Type B pancreatic cell (in vitro differentiated cells): ENCODE data around the gene HOXB6. TPM values are rescaled to one million over a fixed set of nuclear protein-coding genes. Genes with fewer than 3 reads are reported as not detected.

Source experiments
- DNase-seq: peaks from one replicate; pipeline ENCODE4 v3.0.0; 2021; ENCODE audit warnings: mixed read lengths; ENCODE audit not compliant: unreplicated experiment; ENCODE audit errors: extremely low spot score
- H3K27ac Mint-ChIP-seq: 2 replicates; pipeline ENCODE4 v1.8.0; 2021; ENCODE audit warnings: mild to moderate bottlenecking, mixed read lengths
- H3K27me3 Mint-ChIP-seq: 2 replicates; pipeline ENCODE4 v1.8.0; 2021; ENCODE audit warnings: mixed read lengths
- H3K36me3 Mint-ChIP-seq: 2 replicates; pipeline ENCODE4 v1.8.0; 2021; ENCODE audit warnings: mixed read lengths
- H3K4me1 Mint-ChIP-seq: one replicate; pipeline ENCODE4 v1.8.0; 2021; ENCODE audit warnings: mixed read lengths; ENCODE audit not compliant: unreplicated experiment
- H3K4me3 Mint-ChIP-seq: 2 replicates; pipeline ENCODE4 v1.8.0; 2021; ENCODE audit warnings: mild to moderate bottlenecking, mixed read lengths
- H3K9me3 Mint-ChIP-seq: 2 replicates; pipeline ENCODE4 v1.8.0; 2021; ENCODE audit warnings: mixed read lengths
- total RNA-seq: library from RNA; stranded (reverse); gene quantifications from 2 replicates; pipeline ENCODE4 v1.2.1, GENCODE V29; 2021; ENCODE audit warnings: low replicate concordance
- TF ChIP-seq, protein P1 (sequence below): fragments of 200-600 bp; sonication (generic); conservative IDR thresholded peaks from 2 replicates; pipeline ENCODE4 v1.5.0; 2021; ENCODE audit warnings: antibody characterized with exemption, mild to moderate bottlenecking

HOXB6 gene
- total RNA-seq, 1 donor from 2014 or later, result 20.3 TPM

- DNase-seq, result no peak
- TF ChIP-seq, protein P1, sequence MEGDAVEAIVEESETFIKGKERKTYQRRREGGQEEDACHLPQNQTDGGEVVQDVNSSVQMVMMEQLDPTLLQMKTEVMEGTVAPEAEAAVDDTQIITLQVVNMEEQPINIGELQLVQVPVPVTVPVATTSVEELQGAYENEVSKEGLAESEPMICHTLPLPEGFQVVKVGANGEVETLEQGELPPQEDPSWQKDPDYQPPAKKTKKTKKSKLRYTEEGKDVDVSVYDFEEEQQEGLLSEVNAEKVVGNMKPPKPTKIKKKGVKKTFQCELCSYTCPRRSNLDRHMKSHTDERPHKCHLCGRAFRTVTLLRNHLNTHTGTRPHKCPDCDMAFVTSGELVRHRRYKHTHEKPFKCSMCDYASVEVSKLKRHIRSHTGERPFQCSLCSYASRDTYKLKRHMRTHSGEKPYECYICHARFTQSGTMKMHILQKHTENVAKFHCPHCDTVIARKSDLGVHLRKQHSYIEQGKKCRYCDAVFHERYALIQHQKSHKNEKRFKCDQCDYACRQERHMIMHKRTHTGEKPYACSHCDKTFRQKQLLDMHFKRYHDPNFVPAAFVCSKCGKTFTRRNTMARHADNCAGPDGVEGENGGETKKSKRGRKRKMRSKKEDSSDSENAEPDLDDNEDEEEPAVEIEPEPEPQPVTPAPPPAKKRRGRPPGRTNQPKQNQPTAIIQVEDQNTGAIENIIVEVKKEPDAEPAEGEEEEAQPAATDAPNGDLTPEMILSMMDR, result no peak
- H3K9me3 Mint-ChIP-seq, result no peaks in the 10 kb centered on the region
- peaks cover 97% of the 10 kb centered on the region for H3K27me3 Mint-ChIP-seq
- peaks cover 14% of the 10 kb centered on the region for H3K36me3 Mint-ChIP-seq
- H3K4me1 Mint-ChIP-seq, result peaks cover 49% of the 10 kb centered on the region
- H3K4me3 Mint-ChIP-seq, result peak overlapping the region; percentile 91
- peak overlapping the region; percentile 91 for H3K27ac Mint-ChIP-seq
Observed at GRCh38 chr17:48597528-48597777, 7.3 kb downstream of the HOXB6 start.

- H3K27me3 Mint-ChIP-seq, result peaks cover 96% of the 10 kb centered on the region
- H3K27ac Mint-ChIP-seq, result peak overlapping the region; percentile 87
- peaks cover 49% of the 10 kb centered on the region for H3K4me1 Mint-ChIP-seq
- H3K4me3 Mint-ChIP-seq, result peak overlapping the region; percentile 91
- H3K9me3 Mint-ChIP-seq, result no peaks in the 10 kb centered on the region
- TF ChIP-seq, protein P1, result no peak
- DNase-seq, result no peak
- H3K36me3 Mint-ChIP-seq, result peaks cover 14% of the 10 kb centered on the region
Observed at GRCh38 chr17:48596735-48597527, 7.9 kb downstream of the HOXB6 start.

DNA sequence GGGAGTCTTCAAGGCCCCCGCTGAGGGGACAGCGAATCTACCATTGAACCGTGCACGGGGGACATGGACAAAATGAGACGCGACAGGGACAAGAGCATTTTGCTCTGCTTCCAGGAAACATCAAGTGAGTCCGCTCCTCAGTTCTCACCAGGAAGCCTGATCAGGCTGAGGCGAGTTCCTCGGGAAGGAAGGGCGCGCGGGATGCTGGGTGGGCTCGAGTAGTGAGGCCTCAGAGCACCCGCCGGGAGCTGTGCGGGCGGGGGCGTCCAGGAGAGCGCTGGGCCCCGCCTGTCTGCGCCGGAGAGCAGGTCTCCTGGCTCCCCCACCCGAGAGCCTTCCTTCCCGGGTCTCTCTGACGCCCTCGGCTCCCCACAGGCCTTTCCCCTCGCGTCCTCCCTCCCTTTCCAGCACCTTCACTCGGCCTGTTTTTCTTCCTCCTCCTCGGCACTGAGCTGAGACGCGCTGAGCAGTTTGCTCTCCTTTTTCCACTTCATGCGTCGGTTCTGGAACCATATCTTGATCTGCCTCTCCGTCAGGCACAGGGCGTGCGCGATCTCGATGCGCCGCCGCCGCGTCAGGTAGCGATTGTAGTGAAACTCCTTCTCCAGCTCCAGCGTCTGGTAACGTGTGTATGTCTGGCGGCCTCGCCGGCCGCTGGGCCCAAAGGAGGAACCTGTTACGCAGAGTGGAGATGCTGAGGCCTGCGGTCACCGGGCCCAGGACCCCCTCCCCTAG is 8.6 kb downstream of the HOXB6 start:
- Mint-ChIP-seq H3K9me3 (no peaks in the 10 kb centered on the region), H3K27ac (peak overlapping the region; percentile 97), H3K27me3 (peaks cover 96% of the 10 kb centered on the region), H3K4me3 (peak overlapping the region; percentile 91), H3K36me3 (peaks cover 20% of the 10 kb centered on the region), H3K4me1 (peaks cover 54% of the 10 kb centered on the region)
- DNase-seq, result no peak
- TF ChIP-seq, protein P1, result no peak

- Mint-ChIP-seq H3K9me3 (no peaks in the 10 kb centered on the region), H3K27me3 (peaks cover 94% of the 10 kb centered on the region), H3K27ac (peak overlapping the region; percentile 97), H3K36me3 (peaks cover 22% of the 10 kb centered on the region), H3K4me1 (peaks cover 54% of the 10 kb centered on the region), H3K4me3 (peak overlapping the region; percentile 91)
- no peak for DNase-seq
- TF ChIP-seq, protein P1, result no peak
Observed at GRCh38 chr17:48595278-48595999, 9.3 kb downstream of the HOXB6 start.

GRCh38 chr17:48594538-48595277 is 10.1 kb downstream of the HOXB6 start:
- peaks cover 29% of the 10 kb centered on the region for H3K36me3 Mint-ChIP-seq
- TF ChIP-seq, protein P1, result no peak
- H3K9me3 Mint-ChIP-seq, result no peaks in the 10 kb centered on the region
- H3K27ac Mint-ChIP-seq, result peak overlapping the region; percentile 97
- peaks cover 56% of the 10 kb centered on the region for H3K4me1 Mint-ChIP-seq
- H3K27me3 Mint-ChIP-seq, result peaks cover 94% of the 10 kb centered on the region
- no peak for DNase-seq
- H3K4me3 Mint-ChIP-seq, result peak overlapping the region; percentile 91
